GM13977 (cell line): ENCODE data around the gene HNRNPDL.
"Not testable (repeated sequence)": the region's sequence is repeated elsewhere in the genome, so short reads cannot be mapped to it uniquely, and the experiment has no call there.

Experiments
- DNase-seq: peaks from one replicate; pipeline ENCODE4 v3.0.0; 2012; ENCODE audit warnings: low spot score
- in situ Hi-C: fragments of 300-500 bp; cut with MboI; formaldehyde crosslinking; loops from one replicate; pipeline ENCODE4 v1.12.0; 2022; ENCODE audit warnings: low sequenced_read_pairs, low pct_unique_long_range_greater_than_20kb, mixed read lengths, inconsistent platforms; ENCODE audit not compliant: unreplicated experiment
- TF ChIP-seq, protein P1 (sequence below): IDR thresholded peaks from 2 replicates; pipeline ENCODE4 v1.5.1; 2012; ENCODE audit warnings: mild to moderate bottlenecking, control low read depth; ENCODE audit not compliant: insufficient read depth; ENCODE audit errors: extremely low read depth, missing control alignments

Gene HNRNPDL

DNA sequence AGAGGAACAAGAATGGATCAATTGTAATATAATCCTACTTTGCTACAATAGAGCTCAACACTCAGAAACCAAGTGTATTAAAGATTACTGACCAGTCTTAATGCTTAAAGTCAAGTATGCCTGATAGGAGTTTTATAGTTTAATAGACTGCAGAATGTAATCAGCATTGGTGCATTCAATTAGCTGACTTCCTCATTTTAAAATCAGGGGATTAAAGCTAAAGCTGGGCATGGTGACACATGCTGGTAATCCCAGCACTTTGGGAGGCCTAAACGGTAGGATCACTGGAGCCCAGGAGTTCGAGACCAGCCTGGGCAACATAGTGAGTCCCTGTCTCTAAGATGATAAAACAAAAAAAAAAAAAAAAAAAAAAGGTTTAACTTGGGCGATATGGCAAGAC, 10.8 kb downstream of the HNRNPDL start:
- TF ChIP-seq, protein P1, sequence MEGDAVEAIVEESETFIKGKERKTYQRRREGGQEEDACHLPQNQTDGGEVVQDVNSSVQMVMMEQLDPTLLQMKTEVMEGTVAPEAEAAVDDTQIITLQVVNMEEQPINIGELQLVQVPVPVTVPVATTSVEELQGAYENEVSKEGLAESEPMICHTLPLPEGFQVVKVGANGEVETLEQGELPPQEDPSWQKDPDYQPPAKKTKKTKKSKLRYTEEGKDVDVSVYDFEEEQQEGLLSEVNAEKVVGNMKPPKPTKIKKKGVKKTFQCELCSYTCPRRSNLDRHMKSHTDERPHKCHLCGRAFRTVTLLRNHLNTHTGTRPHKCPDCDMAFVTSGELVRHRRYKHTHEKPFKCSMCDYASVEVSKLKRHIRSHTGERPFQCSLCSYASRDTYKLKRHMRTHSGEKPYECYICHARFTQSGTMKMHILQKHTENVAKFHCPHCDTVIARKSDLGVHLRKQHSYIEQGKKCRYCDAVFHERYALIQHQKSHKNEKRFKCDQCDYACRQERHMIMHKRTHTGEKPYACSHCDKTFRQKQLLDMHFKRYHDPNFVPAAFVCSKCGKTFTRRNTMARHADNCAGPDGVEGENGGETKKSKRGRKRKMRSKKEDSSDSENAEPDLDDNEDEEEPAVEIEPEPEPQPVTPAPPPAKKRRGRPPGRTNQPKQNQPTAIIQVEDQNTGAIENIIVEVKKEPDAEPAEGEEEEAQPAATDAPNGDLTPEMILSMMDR, result no peak
- no peak for DNase-seq
- in situ Hi-C loops, result no loop called here

DNA sequence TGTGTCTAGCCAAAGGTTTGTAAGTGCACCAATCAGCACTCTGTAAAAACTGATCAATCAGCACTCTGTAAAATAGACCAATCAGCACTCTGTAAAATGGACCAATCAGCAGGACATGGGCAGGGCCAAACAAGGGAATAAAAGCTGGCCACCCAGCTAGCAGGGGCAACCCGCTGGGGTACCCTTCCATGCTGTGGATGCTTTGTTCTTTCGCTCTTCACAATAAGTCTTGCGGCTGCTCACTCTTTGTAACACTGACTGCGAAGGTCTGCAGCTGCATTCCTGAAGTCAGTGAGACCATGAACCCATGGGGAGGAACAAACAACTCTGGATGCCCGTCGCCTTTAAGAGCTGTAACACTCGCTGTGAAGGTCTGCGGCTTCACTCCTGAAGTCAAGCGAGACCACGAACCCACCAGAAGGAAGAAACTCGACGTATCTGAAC, 14.3 kb downstream of the HNRNPDL start:
- in situ Hi-C loops, result no loop called here

DNA sequence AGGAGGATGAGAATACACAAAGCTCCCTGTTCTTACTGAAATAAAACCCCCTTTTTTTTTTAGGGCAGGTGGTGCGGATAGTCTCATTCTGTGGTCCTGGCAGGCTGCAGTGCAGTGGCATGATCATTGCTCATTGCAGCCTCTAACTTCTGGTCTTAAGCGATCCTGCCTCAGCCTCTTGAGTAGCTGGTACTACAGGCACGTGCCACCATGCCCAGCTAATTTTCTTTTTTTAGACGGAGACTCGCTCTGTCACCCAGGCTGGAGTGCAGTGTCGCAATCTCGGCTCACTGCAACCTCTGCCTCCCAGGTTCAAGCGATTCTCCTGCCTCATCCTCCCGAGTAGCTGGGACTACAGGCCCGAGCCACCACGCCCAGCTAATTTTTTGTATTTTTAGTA, 15.2 kb downstream of the HNRNPDL start:
- in situ Hi-C loops, DNase-seq: not testable (repeated sequence)

More for the DNA sequence above, 14.3 kb downstream of the HNRNPDL start:
- DNase-seq, result no peak
- TF ChIP-seq, protein P1, result no peak

DNA sequence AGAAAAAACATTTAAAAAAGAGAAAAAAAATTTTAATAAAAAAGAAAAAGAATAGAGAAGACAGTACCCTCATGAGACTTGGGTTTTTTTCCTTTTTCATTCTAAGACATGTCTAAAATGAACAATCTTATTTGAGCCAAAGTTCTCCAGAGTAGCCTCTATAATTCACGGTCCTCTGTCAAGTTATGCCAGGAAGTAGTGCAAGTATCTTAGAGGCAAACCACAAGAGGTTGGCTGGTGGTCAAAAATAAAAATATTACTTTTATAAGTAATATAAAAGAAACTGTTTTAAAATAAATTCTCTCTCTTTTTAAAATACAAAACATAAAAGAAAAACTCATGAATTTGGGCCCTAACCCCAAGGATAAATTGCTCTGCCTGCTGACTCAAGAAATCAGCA, 26.5 kb downstream of the HNRNPDL start:
- TF ChIP-seq, protein P1, result no peak
- in situ Hi-C loops, result no loop called here
- no peak for DNase-seq

DNA sequence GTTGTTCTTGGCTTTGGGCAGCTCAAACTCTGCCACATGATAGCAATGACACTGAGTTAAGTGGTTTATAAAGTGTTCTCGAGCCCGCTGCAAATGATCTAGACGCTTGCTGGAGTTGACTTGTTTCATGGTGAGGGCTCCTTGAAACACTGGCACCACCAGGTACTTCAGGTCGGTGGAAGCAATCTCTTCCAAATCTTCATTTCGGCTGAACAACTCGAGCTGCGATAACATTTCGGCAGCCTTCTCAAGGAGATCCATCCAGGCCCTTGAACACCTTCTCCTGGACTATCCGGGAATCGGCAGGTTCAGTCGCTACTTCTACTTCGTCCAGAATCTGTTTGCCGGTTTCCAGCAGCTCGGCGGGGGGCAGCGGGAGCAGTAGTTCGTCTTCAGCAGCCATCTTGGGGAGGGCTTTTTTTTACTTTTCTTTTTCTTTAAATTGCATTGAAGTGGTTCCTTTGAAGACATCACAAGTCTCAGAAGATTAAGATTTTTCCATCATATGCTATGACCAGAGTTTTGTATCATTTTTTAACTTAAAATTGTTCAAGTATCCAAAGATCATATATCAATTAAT, 28.0 kb downstream of the HNRNPDL start:
- TF ChIP-seq, protein P1, result no peak
- DNase-seq, result no peak
- in situ Hi-C loops, result no loop called here

DNA sequence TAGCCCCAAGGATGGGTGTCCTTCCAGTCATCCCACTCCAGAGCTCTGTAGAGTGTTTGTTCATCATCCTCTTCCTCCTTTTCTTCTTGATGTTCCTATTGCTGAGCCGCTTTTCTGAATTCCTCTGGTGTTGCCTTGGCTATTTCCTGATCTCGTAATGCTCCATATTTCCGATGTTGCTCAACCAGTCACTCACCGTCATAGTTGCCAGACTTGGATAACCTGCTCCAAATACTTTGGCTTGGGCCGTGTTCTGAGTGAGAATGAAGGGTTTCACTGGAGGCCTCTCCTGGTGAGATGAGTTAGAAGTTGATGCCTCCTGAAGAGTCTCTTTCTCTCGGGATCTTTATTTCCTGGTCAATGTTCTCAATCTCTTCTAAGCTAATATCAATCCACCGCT, 28.7 kb downstream of the HNRNPDL start:
- in situ Hi-C loops, result no loop called here
- TF ChIP-seq, protein P1, result no peak
- no peak for DNase-seq

DNA sequence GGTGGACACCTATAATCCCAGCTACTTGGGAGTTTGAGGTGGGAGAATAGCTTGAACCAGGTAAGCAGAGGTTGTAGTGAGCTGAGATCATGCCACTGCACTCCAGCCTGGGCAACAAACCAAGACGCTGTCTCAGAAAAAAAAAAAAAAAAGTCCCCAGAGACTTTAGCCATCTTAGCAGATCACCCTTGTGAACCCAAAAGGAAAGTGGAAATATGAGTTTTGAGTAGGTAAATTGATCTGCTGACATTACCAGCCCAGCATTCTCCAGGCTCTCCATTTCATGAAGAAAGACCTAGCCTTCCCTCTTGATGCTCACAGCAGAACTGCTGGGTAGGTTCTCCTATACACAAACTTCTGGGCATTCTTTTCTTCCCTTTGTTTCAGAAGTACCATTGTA, 32.0 kb downstream of the HNRNPDL start:
- TF ChIP-seq, protein P1, result no peak
- no peak for DNase-seq
- in situ Hi-C loops, result no loop called here
